ENCODE measurements around the gene DGAT2. TPM values are rescaled to one million over a fixed set of nuclear protein-coding genes. Genes with fewer than 3 reads are reported as not detected.

DGAT2 gene
- total RNA-seq, 4 donors from 2014 or later: 2.4 to 7.7 (median 4.5) TPM

DNA sequence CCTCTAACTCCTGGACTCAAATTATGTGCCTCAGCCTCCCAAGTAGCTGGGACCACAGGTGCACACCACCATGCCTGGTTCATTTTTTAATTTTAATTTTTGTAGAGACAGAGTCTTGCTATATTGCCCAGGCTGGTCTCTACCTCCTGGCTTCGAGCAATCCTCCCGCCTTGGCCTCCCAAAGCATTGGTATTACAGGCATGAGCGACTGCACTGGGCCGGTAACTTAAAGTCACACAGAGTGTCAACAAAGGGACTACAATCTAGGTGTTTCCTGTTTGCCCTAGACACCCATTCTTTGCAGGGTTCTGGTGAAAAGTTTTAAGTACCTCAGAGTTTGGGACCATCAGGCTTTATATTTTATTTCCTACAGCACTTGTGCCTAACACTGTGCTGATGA lies 54.8 kb downstream of the DGAT2 start:
- TF ChIP-seq POLR2A (IDR thresholded peaks at IDR 0.05): no peak
- TF ChIP-seq, protein P1, sequence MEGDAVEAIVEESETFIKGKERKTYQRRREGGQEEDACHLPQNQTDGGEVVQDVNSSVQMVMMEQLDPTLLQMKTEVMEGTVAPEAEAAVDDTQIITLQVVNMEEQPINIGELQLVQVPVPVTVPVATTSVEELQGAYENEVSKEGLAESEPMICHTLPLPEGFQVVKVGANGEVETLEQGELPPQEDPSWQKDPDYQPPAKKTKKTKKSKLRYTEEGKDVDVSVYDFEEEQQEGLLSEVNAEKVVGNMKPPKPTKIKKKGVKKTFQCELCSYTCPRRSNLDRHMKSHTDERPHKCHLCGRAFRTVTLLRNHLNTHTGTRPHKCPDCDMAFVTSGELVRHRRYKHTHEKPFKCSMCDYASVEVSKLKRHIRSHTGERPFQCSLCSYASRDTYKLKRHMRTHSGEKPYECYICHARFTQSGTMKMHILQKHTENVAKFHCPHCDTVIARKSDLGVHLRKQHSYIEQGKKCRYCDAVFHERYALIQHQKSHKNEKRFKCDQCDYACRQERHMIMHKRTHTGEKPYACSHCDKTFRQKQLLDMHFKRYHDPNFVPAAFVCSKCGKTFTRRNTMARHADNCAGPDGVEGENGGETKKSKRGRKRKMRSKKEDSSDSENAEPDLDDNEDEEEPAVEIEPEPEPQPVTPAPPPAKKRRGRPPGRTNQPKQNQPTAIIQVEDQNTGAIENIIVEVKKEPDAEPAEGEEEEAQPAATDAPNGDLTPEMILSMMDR (IDR thresholded peaks at IDR 0.05): no peak
- H3K4me1 ChIP-seq: peaks cover 0 to 37% (median 7%) of the 10 kb centered on the region in 4 donors
- peak overlapping the region in 2 of 4 donors; percentile 65 to 71 for H3K27ac ChIP-seq
- H3K4me3 ChIP-seq: no peak overlapping the region
- DNase-seq: no peak
- H3K27me3 ChIP-seq: no peaks in the 10 kb centered on the region
- no peaks in the 10 kb centered on the region for H3K9me3 ChIP-seq
- H3K36me3 ChIP-seq: no peaks in the 10 kb centered on the region

DNA sequence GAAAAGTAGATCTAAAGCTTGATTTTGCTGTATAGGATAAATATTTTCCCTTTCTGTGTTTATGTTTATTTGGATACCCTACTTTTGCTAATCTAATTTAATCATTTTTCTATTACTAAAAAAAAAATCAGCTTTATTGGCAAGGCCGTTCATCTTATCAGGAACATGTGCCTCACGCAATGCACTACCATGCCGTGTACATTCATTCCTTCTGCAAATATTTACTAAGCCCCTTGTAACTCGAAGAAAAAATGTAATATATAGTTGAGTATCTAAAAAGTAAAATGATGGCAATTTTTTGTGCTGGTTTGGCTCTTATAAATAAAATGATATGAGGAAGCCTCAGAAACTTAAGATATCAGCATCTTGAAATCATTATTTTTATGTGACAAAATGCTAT lies 55.4 kb downstream of the DGAT2 start:
- no peaks in the 10 kb centered on the region for H3K9me3 ChIP-seq
- H3K36me3 ChIP-seq: no peaks in the 10 kb centered on the region
- H3K27me3 ChIP-seq: no peaks in the 10 kb centered on the region
- no peak for TF ChIP-seq POLR2A (IDR thresholded peaks at IDR 0.05)
- TF ChIP-seq, protein P1 (IDR thresholded peaks at IDR 0.05): no peak
- H3K27ac ChIP-seq: peak overlapping the region in 2 of 4 donors; percentile 65 to 71
- peaks cover 0 to 37% (median 7%) of the 10 kb centered on the region in 4 donors for H3K4me1 ChIP-seq
- DNase-seq: no peak
- H3K4me3 ChIP-seq: no peak overlapping the region

DNA sequence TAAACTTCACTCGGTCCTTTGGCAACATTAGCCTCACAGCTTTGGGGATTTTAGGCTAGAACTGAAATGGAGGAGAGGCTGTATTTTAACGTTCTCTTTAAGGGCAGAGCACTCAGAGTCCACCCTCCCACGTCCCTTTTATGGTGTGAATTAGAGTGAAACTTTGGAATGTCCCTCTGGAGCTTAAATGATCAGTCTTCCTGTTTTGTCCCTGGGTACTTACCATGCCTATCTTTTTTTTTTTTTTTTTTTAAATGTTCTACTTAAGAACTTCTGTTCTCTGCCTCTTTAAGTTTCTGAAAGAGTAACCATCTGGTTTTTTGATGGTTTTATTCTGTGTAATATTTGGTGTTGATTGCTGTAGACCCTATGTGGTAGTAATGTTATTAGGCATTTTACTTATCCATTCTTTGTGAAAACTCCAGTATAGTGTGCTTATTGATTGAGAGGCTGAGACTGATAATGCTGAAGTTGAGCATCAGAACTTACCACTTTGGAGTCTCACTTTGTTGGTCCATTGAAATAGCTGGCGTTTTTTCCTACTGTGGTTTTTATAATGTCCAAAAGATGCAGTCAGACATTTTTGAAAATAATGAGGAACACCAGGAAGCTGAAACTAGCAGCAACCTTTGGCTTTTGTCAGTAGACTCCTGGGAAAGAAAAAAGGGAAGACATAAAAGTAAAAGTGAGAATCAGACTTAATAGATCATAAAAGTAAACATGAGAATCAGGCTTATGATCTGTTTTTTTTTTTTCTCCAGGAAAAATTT lies 58.1 kb downstream of the DGAT2 start:
- Histone ChIP-seq H3K27ac (peak overlapping the region; percentile 41 to 74 (median 64)), H3K27me3 (no peaks in the 10 kb centered on the region), H3K9me3 (no peaks in the 10 kb centered on the region), H3K4me1 (peaks cover 0 to 29% (median 7%) of the 10 kb centered on the region in 4 donors), H3K4me3 (no peak overlapping the region), H3K36me3 (no peaks in the 10 kb centered on the region)
- no peak for DNase-seq
- no peak for TF ChIP-seq POLR2A (IDR thresholded peaks at IDR 0.05)
- TF ChIP-seq, protein P1 (IDR thresholded peaks at IDR 0.05): no peak

DNA sequence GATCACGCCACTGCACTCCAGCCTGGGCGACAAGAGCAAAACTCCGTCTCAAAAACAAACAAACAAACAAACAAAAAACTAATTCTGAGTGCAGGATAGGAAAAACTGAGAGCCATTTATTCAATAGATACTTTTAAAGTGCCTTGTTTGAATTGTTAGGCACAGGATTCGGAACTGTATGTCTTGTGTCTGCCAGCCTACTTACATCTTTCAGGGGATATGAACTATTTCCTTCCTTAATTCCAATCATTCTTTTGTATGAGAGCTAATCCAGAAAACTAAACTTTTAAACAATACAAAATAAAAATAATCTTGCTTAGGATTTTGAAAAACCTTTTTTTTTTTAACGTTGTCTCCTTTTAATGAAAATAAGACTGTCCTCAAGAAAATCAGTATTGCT lies 59.0 kb downstream of the DGAT2 start:
- Histone ChIP-seq H3K9me3 (no peaks in the 10 kb centered on the region), H3K4me1 (peaks cover 0 to 28% (median 7%) of the 10 kb centered on the region in 4 donors), H3K4me3 (no peak overlapping the region), H3K27ac (peak overlapping the region in 3 of 4 donors; percentile 21 to 65 (median 27)), H3K36me3 (no peaks in the 10 kb centered on the region), H3K27me3 (no peaks in the 10 kb centered on the region)
- DNase-seq: no peak
- TF ChIP-seq, protein P1 (IDR thresholded peaks at IDR 0.05): no peak
- no peak for TF ChIP-seq POLR2A (IDR thresholded peaks at IDR 0.05)

DNA sequence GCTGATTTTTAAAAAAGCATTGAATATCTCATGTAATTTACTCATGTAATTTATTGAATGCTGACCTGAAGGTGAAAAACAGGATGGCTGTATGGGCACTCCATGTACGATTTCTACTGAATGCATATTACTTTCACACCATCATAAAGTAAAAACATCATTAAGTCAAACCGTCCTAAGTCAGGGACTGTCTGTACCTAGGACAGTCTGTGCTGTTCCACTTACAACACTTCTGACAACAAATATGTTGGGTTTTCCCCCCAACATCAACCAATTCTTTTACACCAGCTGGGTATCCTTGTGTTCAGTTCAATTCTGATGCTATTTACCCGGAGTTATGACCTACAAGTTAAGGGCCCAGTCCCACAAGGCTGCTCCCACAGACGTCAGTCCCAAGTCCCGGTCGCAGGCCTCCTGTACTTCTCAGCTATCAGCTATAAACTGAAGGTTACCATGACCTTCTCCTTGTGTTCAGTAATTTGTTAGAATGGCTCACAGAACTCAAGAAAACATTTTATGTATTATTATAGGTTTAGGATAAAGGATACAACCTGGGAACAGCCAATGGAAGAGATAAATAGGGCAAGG lies 63.4 kb downstream of the DGAT2 start:
- no peak overlapping the region for H3K27ac ChIP-seq
- no peak for DNase-seq
- peaks cover 0 to 7% (median 0%) of the 10 kb centered on the region in 4 donors for H3K4me1 ChIP-seq
- H3K9me3 ChIP-seq: no peaks in the 10 kb centered on the region
- TF ChIP-seq, protein P1 (IDR thresholded peaks at IDR 0.05): no peak
- TF ChIP-seq POLR2A (IDR thresholded peaks at IDR 0.05): no peak
- no peak overlapping the region for H3K4me3 ChIP-seq
- H3K36me3 ChIP-seq: no peaks in the 10 kb centered on the region
- no peaks in the 10 kb centered on the region for H3K27me3 ChIP-seq

Data from Peyer's patch (tissue), 4 donors.